LNCaP clone FGC (cell line): ENCODE data around the gene COL3A1.

ENCODE experiments used
- DNase-seq: peaks from one replicate; pipeline ENCODE4 v3.0.0-alpha.2; 2011; ENCODE audit warnings: low read depth
- H3K4me3 ChIP-seq: 2 replicates; pipeline ENCODE4 v1.5.1; 2011; ENCODE audit warnings: mild to moderate bottlenecking, low read depth, low read length, control low read depth
- TF ChIP-seq, protein P1 (sequence below): IDR thresholded peaks from 2 replicates; pipeline ENCODE4 v1.5.1; 2012; ENCODE audit warnings: mild to moderate bottlenecking; ENCODE audit not compliant: control insufficient read depth, insufficient read depth; ENCODE audit errors: extremely low read depth

COL3A1 gene

DNA sequence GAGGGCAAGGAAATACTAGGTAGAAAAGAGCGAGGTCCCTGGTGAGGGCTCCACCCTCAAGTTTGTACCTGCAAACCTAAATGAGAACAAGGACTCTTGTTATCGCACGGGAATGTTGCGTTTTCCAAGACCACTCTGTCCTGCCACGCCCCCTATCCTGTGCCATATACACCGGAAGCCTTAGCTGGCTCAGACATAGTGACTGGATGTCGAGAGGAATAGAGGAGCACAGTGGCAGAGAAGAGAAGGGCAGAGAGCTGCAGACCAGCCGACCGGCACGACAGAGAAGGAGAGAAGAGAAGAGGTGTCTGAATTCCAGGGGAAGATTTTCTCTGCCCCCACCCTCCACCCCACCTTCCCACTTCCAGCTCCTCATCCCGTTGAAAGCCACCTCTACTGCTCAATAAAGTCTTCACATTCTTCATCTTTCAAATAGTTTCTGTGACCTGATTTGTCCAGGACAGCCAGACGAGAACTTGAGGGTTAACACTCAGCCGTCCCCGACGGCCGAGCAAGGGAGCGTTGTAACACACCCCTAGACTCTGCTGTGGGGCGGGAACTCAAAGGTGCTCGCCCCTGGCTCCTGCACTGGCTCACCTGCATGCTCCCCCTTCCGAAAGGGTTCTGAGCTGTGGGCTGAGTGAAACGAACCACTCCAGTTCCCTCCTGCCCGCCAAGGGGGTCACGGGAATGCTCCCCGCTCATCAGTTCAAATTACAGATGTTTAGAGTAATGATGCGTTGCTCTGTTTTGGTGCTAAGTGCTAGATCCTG lies 24.9 kb upstream of the COL3A1 start:
- DNase-seq: no peak
- no peak overlapping the region for H3K4me3 ChIP-seq
- TF ChIP-seq, protein P1, sequence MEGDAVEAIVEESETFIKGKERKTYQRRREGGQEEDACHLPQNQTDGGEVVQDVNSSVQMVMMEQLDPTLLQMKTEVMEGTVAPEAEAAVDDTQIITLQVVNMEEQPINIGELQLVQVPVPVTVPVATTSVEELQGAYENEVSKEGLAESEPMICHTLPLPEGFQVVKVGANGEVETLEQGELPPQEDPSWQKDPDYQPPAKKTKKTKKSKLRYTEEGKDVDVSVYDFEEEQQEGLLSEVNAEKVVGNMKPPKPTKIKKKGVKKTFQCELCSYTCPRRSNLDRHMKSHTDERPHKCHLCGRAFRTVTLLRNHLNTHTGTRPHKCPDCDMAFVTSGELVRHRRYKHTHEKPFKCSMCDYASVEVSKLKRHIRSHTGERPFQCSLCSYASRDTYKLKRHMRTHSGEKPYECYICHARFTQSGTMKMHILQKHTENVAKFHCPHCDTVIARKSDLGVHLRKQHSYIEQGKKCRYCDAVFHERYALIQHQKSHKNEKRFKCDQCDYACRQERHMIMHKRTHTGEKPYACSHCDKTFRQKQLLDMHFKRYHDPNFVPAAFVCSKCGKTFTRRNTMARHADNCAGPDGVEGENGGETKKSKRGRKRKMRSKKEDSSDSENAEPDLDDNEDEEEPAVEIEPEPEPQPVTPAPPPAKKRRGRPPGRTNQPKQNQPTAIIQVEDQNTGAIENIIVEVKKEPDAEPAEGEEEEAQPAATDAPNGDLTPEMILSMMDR: no peak

- TF ChIP-seq, protein P1: no peak
These were observed 21.3 kb upstream of the COL3A1 start for GRCh38 chr2:188952901-188953300.

GRCh38 chr2:188956290-188956689 lies 17.9 kb upstream of the COL3A1 start:
- DNase-seq: no peak
- TF ChIP-seq, protein P1: no peak
- no peak overlapping the region for H3K4me3 ChIP-seq

More at GRCh38 chr2:188952901-188953300, 21.3 kb upstream of the COL3A1 start:
- no peak overlapping the region for H3K4me3 ChIP-seq
- DNase-seq: no peak

- TF ChIP-seq, protein P1: no peak
- H3K4me3 ChIP-seq: no peak overlapping the region
- DNase-seq: no peak
These were observed 17.2 kb upstream of the COL3A1 start for GRCh38 chr2:188956961-188957360.

GRCh38 chr2:188957646-188958045 lies 16.5 kb upstream of the COL3A1 start:
- no peak overlapping the region for H3K4me3 ChIP-seq
- DNase-seq: no peak
- TF ChIP-seq, protein P1: no peak

DNA sequence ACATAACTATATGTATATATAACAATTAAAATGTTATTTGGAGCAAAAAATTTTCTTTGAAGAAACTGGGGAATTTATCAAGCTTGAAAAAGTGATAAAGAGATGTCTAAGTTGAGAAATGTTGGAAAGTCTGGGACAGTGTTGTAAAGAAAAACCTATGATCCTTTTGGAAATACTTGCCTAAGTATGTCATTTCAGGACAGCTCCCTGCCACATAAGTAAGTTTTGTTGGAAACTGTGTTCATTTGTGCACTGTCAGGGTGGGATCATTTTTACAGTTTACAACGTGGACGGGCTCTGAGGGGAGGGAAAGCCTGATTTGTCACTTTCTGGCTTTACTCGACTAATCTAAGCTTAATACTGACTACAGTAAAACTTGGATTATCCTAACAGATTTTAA lies 10.4 kb upstream of the COL3A1 start:
- no peak overlapping the region for H3K4me3 ChIP-seq
- no peak for DNase-seq
- TF ChIP-seq, protein P1: no peak
